T-helper 9 cell (primary cell): ENCODE results near the gene B4GALT5.
"Not testable (repeated sequence)": the region's sequence is repeated elsewhere in the genome, so short reads cannot be mapped to it uniquely, and the experiment has no call there.

ENCODE experiments used
- DNase-seq: peaks from one replicate; pipeline ENCODE4 v3.0.0-alpha.2; 2020

Gene B4GALT5

GRCh38 chr20:49677777-49678758 is 35.6 kb downstream of the B4GALT5 start:
- no peak for DNase-seq

GRCh38 chr20:49676581-49677291 is 36.9 kb downstream of the B4GALT5 start:
- DNase-seq = peak; percentile 19

- DNase-seq = no peak
Observed at GRCh38 chr20:49675368-49676151, 38.1 kb downstream of the B4GALT5 start.

GRCh38 chr20:49674383-49675352 is 39.0 kb downstream of the B4GALT5 start:
- no peak for DNase-seq

- no peak for DNase-seq
Observed at GRCh38 chr20:49672096-49672664, 41.5 kb downstream of the B4GALT5 start.

GRCh38 chr20:49671433-49671832 is 42.2 kb downstream of the B4GALT5 start:
- DNase-seq = no peak

GRCh38 chr20:49669601-49670189 is 44.0 kb downstream of the B4GALT5 start:
- no peak for DNase-seq

- DNase-seq = not testable (repeated sequence)
Observed at GRCh38 chr20:49668878-49669195, 44.8 kb downstream of the B4GALT5 start.

- DNase-seq = peak; percentile 67
Observed at GRCh38 chr20:49668181-49668877, 45.3 kb downstream of the B4GALT5 start.

GRCh38 chr20:49666911-49667310 is 46.8 kb downstream of the B4GALT5 start:
- DNase-seq = no peak

- no peak for DNase-seq
Observed at GRCh38 chr20:49665796-49666195, 47.9 kb downstream of the B4GALT5 start.

GRCh38 chr20:49664612-49665313 is 48.9 kb downstream of the B4GALT5 start:
- no peak for DNase-seq

- no peak for DNase-seq
Observed at GRCh38 chr20:49663112-49663511, 50.6 kb downstream of the B4GALT5 start.

- DNase-seq = no peak
Observed at GRCh38 chr20:49661560-49662329, 51.9 kb downstream of the B4GALT5 start.

GRCh38 chr20:49660912-49661311 is 52.8 kb downstream of the B4GALT5 start:
- DNase-seq = no peak

GRCh38 chr20:49659056-49659455 is 54.6 kb downstream of the B4GALT5 start:
- DNase-seq = no peak

GRCh38 chr20:49658508-49658907 is 55.2 kb downstream of the B4GALT5 start:
- DNase-seq = no peak

- DNase-seq = no peak
Observed at GRCh38 chr20:49657118-49657901, 56.4 kb downstream of the B4GALT5 start.
